ENCODE data around the gene MYO15B. TPM values are rescaled to one million over a fixed set of nuclear protein-coding genes. Genes with fewer than 3 reads are reported as not detected.

The MYO15B gene
- total and polyA plus RNA-seq, 2 donors (not counting 1 experiment from before 2014, with no cell fraction given): 452 to 1,019 TPM

GRCh38 chr17:75614556-75615270, 27.1 kb downstream of the MYO15B start:
- no peak overlapping the region for H3K27ac ChIP-seq (ENCODE audit: low read length in 2 of 2)
- no peaks in the 10 kb centered on the region for H4K20me1 ChIP-seq (ENCODE audit: control insufficient read depth, insufficient read depth, low read length, poor library complexity, severe bottlenecking)
- no peak for TF ChIP-seq CTCF (IDR thresholded peaks at IDR 0.05)
- no peak for TF ChIP-seq EZH2 (IDR thresholded peaks at IDR 0.05; ENCODE audit: borderline replicate concordance, insufficient read depth, low read depth, low read length, poor library complexity, severe bottlenecking)
- H3K4me3 Mint-ChIP-seq: no peak overlapping the region
- H3K9me3 ChIP-seq (ENCODE audit: control extremely low read depth in 1 of 3, control insufficient read depth in 2 of 3, insufficient read depth in 1 of 3, low read length in 2 of 3): no peaks in the 10 kb centered on the region
- no peaks in the 10 kb centered on the region for H3K9me3 Mint-ChIP-seq (ENCODE audit: insufficient read depth)
- H3K4me1 Mint-ChIP-seq: no peaks in the 10 kb centered on the region
- H3K4me2 ChIP-seq (replicated peaks; ENCODE audit: low read depth, low read length, poor library complexity, severe bottlenecking): no peak overlapping the region
- H3K4me1 ChIP-seq (ENCODE audit: control insufficient read depth in 2 of 2, insufficient read depth in 2 of 2, low read length in 2 of 2): no peaks in the 10 kb centered on the region
- H3K27ac Mint-ChIP-seq: no peak overlapping the region
- ATAC-seq (ENCODE audit: low read depth) (no peak), DNase-seq (no peak)
- ChIA-PET POLR2A (no interaction called here), CTCF (no interaction called here)
- no peak overlapping the region for H3K4me3 ChIP-seq (ENCODE audit: control extremely low read depth in 1 of 5, extremely low read depth in 1 of 5, insufficient read depth in 1 of 5, low read depth in 2 of 5, low read length in 4 of 5)
- no peak overlapping the region for H3K9ac ChIP-seq (ENCODE audit: low read length)
- intact Hi-C loops (cut with micrococcal nuclease): no loop called here
- peaks cover 1 to 64% of the 10 kb centered on the region in 2 experiments for H3K36me3 ChIP-seq (replicated peaks in 1 of 2; ENCODE audit: control extremely low read depth in 1 of 2, control insufficient read depth in 1 of 2, extremely low read depth in 1 of 2, insufficient read depth in 2 of 2, low read length in 1 of 2)
- H3K79me2 ChIP-seq (ENCODE audit: control insufficient read depth, insufficient read depth, low read length): no peaks in the 10 kb centered on the region
- no peaks in the 10 kb centered on the region for H3K27me3 Mint-ChIP-seq
- H3K27me3 ChIP-seq (replicated peaks in 1 of 4; ENCODE audit: control extremely low read depth in 1 of 4, control insufficient read depth in 3 of 4, insufficient read depth in 4 of 4, low read length in 3 of 4): no peaks in the 10 kb centered on the region
- 95% methylated on average over 17 of the region's 19 CpGs for WGBS (ENCODE audit: insufficient coverage)
- no peak overlapping the region for H2AFZ ChIP-seq (ENCODE audit: insufficient read depth, low read depth, low read length, poor library complexity, severe bottlenecking)

GRCh38 chr17:75615301-75615700, 27.7 kb downstream of the MYO15B start:
- POLR2A ChIA-PET: no interaction called here
- no peak overlapping the region for H3K4me3 Mint-ChIP-seq
- no peak overlapping the region for H3K27ac Mint-ChIP-seq
- CTCF ChIA-PET: no interaction called here
- Histone ChIP-seq H3K27me3 (replicated peaks in 1 of 4; ENCODE audit: control extremely low read depth in 1 of 4, control insufficient read depth in 3 of 4, insufficient read depth in 4 of 4, low read length in 3 of 4) (no peaks in the 10 kb centered on the region), H3K4me2 (replicated peaks; ENCODE audit: low read depth, low read length, poor library complexity, severe bottlenecking) (no peak overlapping the region), H3K9me3 (ENCODE audit: control extremely low read depth in 1 of 3, control insufficient read depth in 2 of 3, insufficient read depth in 1 of 3, low read length in 2 of 3) (no peaks in the 10 kb centered on the region), H3K4me1 (ENCODE audit: control insufficient read depth in 2 of 2, insufficient read depth in 2 of 2, low read length in 2 of 2) (no peaks in the 10 kb centered on the region), H4K20me1 (ENCODE audit: control insufficient read depth, insufficient read depth, low read length, poor library complexity, severe bottlenecking) (no peaks in the 10 kb centered on the region), H3K9ac (ENCODE audit: low read length) (no peak overlapping the region), H3K79me2 (ENCODE audit: control insufficient read depth, insufficient read depth, low read length) (no peaks in the 10 kb centered on the region), H2AFZ (ENCODE audit: insufficient read depth, low read depth, low read length, poor library complexity, severe bottlenecking) (no peak overlapping the region), H3K36me3 (replicated peaks in 1 of 2; ENCODE audit: control extremely low read depth in 1 of 2, control insufficient read depth in 1 of 2, extremely low read depth in 1 of 2, insufficient read depth in 2 of 2, low read length in 1 of 2) (peaks cover 1 to 65% of the 10 kb centered on the region in 2 experiments), H3K4me3 (ENCODE audit: control extremely low read depth in 1 of 5, extremely low read depth in 1 of 5, insufficient read depth in 1 of 5, low read depth in 2 of 5, low read length in 4 of 5) (no peak overlapping the region), H3K27ac (ENCODE audit: low read length in 2 of 2) (no peak overlapping the region)
- 97% methylated on average over 11 of the region's 11 CpGs for WGBS (ENCODE audit: insufficient coverage)
- no peak for ATAC-seq (ENCODE audit: low read depth)
- no peaks in the 10 kb centered on the region for H3K27me3 Mint-ChIP-seq
- intact Hi-C loops (cut with micrococcal nuclease): no loop called here
- no peaks in the 10 kb centered on the region for H3K4me1 Mint-ChIP-seq
- no peaks in the 10 kb centered on the region for H3K9me3 Mint-ChIP-seq (ENCODE audit: insufficient read depth)
- DNase-seq: no peak
- no peak for TF ChIP-seq EZH2 (IDR thresholded peaks at IDR 0.05; ENCODE audit: borderline replicate concordance, insufficient read depth, low read depth, low read length, poor library complexity, severe bottlenecking)
- TF ChIP-seq CTCF (IDR thresholded peaks at IDR 0.05): no peak
